H1 (cell line): ENCODE results near the gene MYD88. TPM values are rescaled to one million over a fixed set of nuclear protein-coding genes. Genes with fewer than 3 reads are reported as not detected.

ENCODE experiments used
- CTCF ChIA-PET: fragments of 300-600 bp; sonication (Branson Sonifier 250); formaldehyde crosslinking; loops from one replicate; lab custom pipeline; 2021; ENCODE audit not compliant: partially characterized antibody; lab: Charles Lee
- POLR2A ChIA-PET: fragments of 300-600 bp; sonication (Branson Sonifier 250); formaldehyde crosslinking; loops from one replicate; lab custom pipeline; 2021; ENCODE audit warnings: inconsistent platforms; ENCODE audit not compliant: partially characterized antibody; lab: Charles Lee
- DNase-seq, 2 experiments: peaks; one replicate each; pipeline versions ENCODE4 v3.0.0 to v3.0.0-alpha.2; 2010 to 2022; ENCODE audit warnings: low spot score in 2 of 2, low read depth in 1 of 2, mixed read lengths in 1 of 2
- FAIRE-seq: peaks from 2 replicates; lab custom pipeline; 2011; peaks lifted over from hg19 to GRCh38; lab: Jason Lieb, UNC
- H2AFZ ChIP-seq: 2 replicates; pipeline ENCODE4 v1.8.1; 2012; ENCODE audit warnings: low read length, inconsistent platforms
- H2AK5ac ChIP-seq: 2 replicates; pipeline ENCODE4 v1.6.1; 2013; ENCODE audit warnings: low read depth, low read length
- H2BK120ac ChIP-seq: replicated peaks from 2 replicates; pipeline ENCODE3; 2013; ENCODE audit warnings: low read depth, low read length, inconsistent platforms
- H2BK12ac ChIP-seq: 2 replicates; pipeline ENCODE4 v1.6.1; 2013; ENCODE audit warnings: low read depth, low read length
- H2BK15ac ChIP-seq: 2 replicates; pipeline ENCODE4 v1.6.1; 2013; ENCODE audit warnings: low read length
- H2BK20ac ChIP-seq: 2 replicates; pipeline ENCODE4 v1.6.1; 2013; ENCODE audit warnings: low read length
- H2BK5ac ChIP-seq: 2 replicates; pipeline ENCODE4 v1.6.1; 2013; ENCODE audit warnings: low read depth, low read length
- H3K14ac ChIP-seq: 2 replicates; pipeline ENCODE4 v1.6.1; 2013; ENCODE audit warnings: inconsistent platforms; ENCODE audit not compliant: insufficient read length
- H3K18ac ChIP-seq: 2 replicates; pipeline ENCODE4 v1.6.1; 2013; ENCODE audit warnings: low read length; ENCODE audit errors: extremely low read depth
- H3K23ac ChIP-seq: 2 replicates; pipeline ENCODE4 v1.6.1; 2013; ENCODE audit warnings: inconsistent platforms; ENCODE audit not compliant: insufficient read length
- H3K23me2 ChIP-seq: 2 replicates; pipeline ENCODE4 v1.6.1; 2013; ENCODE audit warnings: low read depth, low read length
- H3K27ac ChIP-seq: 2 replicates; pipeline ENCODE4 v1.6.1; 2011; ENCODE audit warnings: low read depth, low read length, inconsistent platforms
- H3K27me3 ChIP-seq, 4 experiments: replicated peaks in 1 of 4; 1 replicate in 1 of 4; 2 replicates in 3 of 4; pipeline versions ENCODE4 v1.6.1 to v1.8.1; 2011 to 2013; ENCODE audit warnings: low read length in 3 of 4, mild to moderate bottlenecking in 3 of 4, inconsistent platforms in 2 of 4, mixed read lengths in 2 of 4, moderate library complexity in 1 of 4; ENCODE audit not compliant: control insufficient read depth in 3 of 4, insufficient read depth in 3 of 4; ENCODE audit errors: extremely low read depth in 1 of 4
- H3K36me3 ChIP-seq, 4 experiments: 2 replicates each; pipeline versions ENCODE4 v1.6.1 to v1.8.1; 2011 to 2013; ENCODE audit warnings: mild to moderate bottlenecking in 4 of 4, low read length in 3 of 4, moderate library complexity in 2 of 4, control low read depth in 1 of 4, inconsistent platforms in 1 of 4; ENCODE audit not compliant: insufficient read depth in 4 of 4, control insufficient read depth in 2 of 4
- H3K4ac ChIP-seq: replicated peaks from 2 replicates; pipeline ENCODE3; 2013; ENCODE audit warnings: low read length, low read depth, mixed read lengths, inconsistent platforms; ENCODE audit not compliant: insufficient read length
- H3K4me1 ChIP-seq, 4 experiments: replicated peaks in 1 of 4; 1 replicate in 1 of 4; 2 replicates in 3 of 4; pipeline versions ENCODE4 v1.6.1 to v1.8.1; 2011 to 2013; ENCODE audit warnings: low read length in 3 of 4, inconsistent platforms in 2 of 4, mixed read lengths in 1 of 4; ENCODE audit not compliant: insufficient read depth in 4 of 4, control insufficient read depth in 3 of 4
- H3K4me2 ChIP-seq, 2 experiments: 2 replicates each; pipeline versions ENCODE4 v1.6.1 to v1.8.1; 2011 to 2013; ENCODE audit warnings: low read depth in 2 of 2, low read length in 2 of 2, control low read depth in 1 of 2, inconsistent platforms in 1 of 2, mild to moderate bottlenecking in 1 of 2; ENCODE audit not compliant: insufficient read depth in 1 of 2
- H3K4me3 ChIP-seq, 4 experiments: fragments of 200-600, 300-600 bp in 1 of 4; sonication (generic), shearing (Covaris generic), sonication (Bioruptor Twin) in 1 of 4; 2 replicates each; pipeline versions ENCODE4 v1.5.1 to v1.8.1; 2011 to 2016; ENCODE audit warnings: low read length in 4 of 4, low read depth in 3 of 4, control low read depth in 2 of 4, inconsistent platforms in 2 of 4, mild to moderate bottlenecking in 2 of 4, mixed read lengths in 1 of 4, moderate library complexity in 1 of 4; ENCODE audit not compliant: insufficient read depth in 2 of 4; ENCODE audit errors: extremely low read depth in 1 of 4
- H3K56ac ChIP-seq: replicated peaks from 2 replicates; pipeline ENCODE3; 2013; ENCODE audit warnings: low read depth, mild to moderate bottlenecking, mixed read lengths, low read length, inconsistent platforms; ENCODE audit not compliant: insufficient read length
- H3K79me1 ChIP-seq: 2 replicates; pipeline ENCODE4 v1.6.1; 2013; ENCODE audit warnings: low read depth, low read length, control low read depth
- H3K79me2 ChIP-seq, 2 experiments: 2 replicates each; pipeline versions ENCODE4 v1.6.1 to v1.8.1; 2012 to 2013; ENCODE audit warnings: low read length in 2 of 2, mild to moderate bottlenecking in 2 of 2, inconsistent platforms in 1 of 2; ENCODE audit not compliant: insufficient read depth in 2 of 2, control insufficient read depth in 1 of 2
- H3K9ac ChIP-seq, 4 experiments: replicated peaks in 1 of 4; 1 replicate in 1 of 4; 2 replicates in 3 of 4; pipeline versions ENCODE4 v1.6.1 to v1.8.1; 2011 to 2013; ENCODE audit warnings: low read depth in 3 of 4, low read length in 3 of 4, control low read depth in 2 of 4, mild to moderate bottlenecking in 2 of 4, moderate library complexity in 2 of 4, inconsistent platforms in 1 of 4; ENCODE audit errors: extremely low read depth in 1 of 4
- H3K9me3 ChIP-seq, 2 experiments: 2 replicates each; pipeline versions ENCODE4 v1.6.1 to v1.8.1; 2012 to 2013; ENCODE audit warnings: mild to moderate bottlenecking in 2 of 2, moderate library complexity in 2 of 2, control low read depth in 1 of 2, inconsistent platforms in 1 of 2, low read depth in 1 of 2, low read length in 1 of 2, mixed read lengths in 1 of 2; ENCODE audit not compliant: insufficient read depth in 2 of 2
- H4K20me1 ChIP-seq, 2 experiments: replicated peaks in 1 of 2; 2 replicates each; pipeline versions ENCODE3 to v1.8.1; 2011 to 2013; ENCODE audit warnings: inconsistent platforms in 2 of 2, low read length in 2 of 2, mild to moderate bottlenecking in 1 of 2; ENCODE audit not compliant: insufficient read depth in 2 of 2, control insufficient read depth in 1 of 2
- H4K5ac ChIP-seq: 2 replicates; pipeline ENCODE4 v1.6.1; 2013; ENCODE audit warnings: low read length, low read depth, mixed read lengths, inconsistent platforms; ENCODE audit not compliant: insufficient read length
- H4K8ac ChIP-seq: 2 replicates; pipeline ENCODE4 v1.8.0; 2013; ENCODE audit warnings: mild to moderate bottlenecking, moderate library complexity, low read length, inconsistent platforms; ENCODE audit not compliant: insufficient read depth; ENCODE audit errors: extremely low read depth
- H4K91ac ChIP-seq: replicated peaks from 2 replicates; pipeline ENCODE3; 2013; ENCODE audit warnings: low read length, mixed read lengths, inconsistent platforms; ENCODE audit not compliant: insufficient read length
- CTCF ChIP-seq, 3 experiments: IDR thresholded peaks; 1 replicate in 2 of 3; 2 replicates in 1 of 3; pipeline versions ENCODE4 v1.5.1 to v1.6.1; 2011; ENCODE audit warnings: low read length in 3 of 3, mild to moderate bottlenecking in 3 of 3, inconsistent platforms in 2 of 3, low read depth in 1 of 3, moderate library complexity in 1 of 3; ENCODE audit not compliant: insufficient read depth in 1 of 3; ENCODE audit errors: control extremely low read depth in 1 of 3
- RAD21 ChIP-seq, 2 experiments: IDR thresholded peaks in 1 of 2; conservative IDR thresholded peaks in 1 of 2; 2 replicates each; pipeline ENCODE4 v1.6.1; 2011; ENCODE audit warnings: low read depth in 2 of 2, low read length in 2 of 2, improper control_type of control experiment in 1 of 2, inconsistent platforms in 1 of 2, mild to moderate bottlenecking in 1 of 2, moderate library complexity in 1 of 2
- SUZ12 ChIP-seq: fragments of 200-600 bp; sonication (generic); IDR thresholded peaks from 2 replicates; pipeline ENCODE4 v1.6.1; 2012; ENCODE audit warnings: mild to moderate bottlenecking, inconsistent platforms, low read length, moderate library complexity, mixed read lengths
- WGBS, 2 experiments: shearing (Covaris generic) in 1 of 2; methylation state at CpG; one replicate each; pipeline versions ENCODE4 v1.1.6 to v1.1.7; 2013 to 2015; ENCODE audit warnings: low lambda C conversion rate in 2 of 2, mixed read lengths in 2 of 2, inconsistent platforms in 1 of 2, low coverage in 1 of 2, missing lambda C conversion rate in 1 of 2; ENCODE audit not compliant: insufficient replicate concordance in 2 of 2, insufficient coverage in 1 of 2, insufficient read length in 1 of 2; ENCODE audit errors: extremely low coverage in 1 of 2, missing lambda C conversion rate in 1 of 2; 5-methylcytosine and 5-hydroxymethylcytosine counted together
- polyA plus RNA-seq, 7 experiments: library from polyadenylated mRNA; depleted of rRNA in 3 of 7; stranded (reverse) in 5 of 7; unstranded in 2 of 7; fragments of >200 nt in 5 of 7; fragments of 200-250 nt in 2 of 7; gene quantifications; 1 replicate in 5 of 7; 2 replicates in 1 of 7; 4 replicates in 1 of 7; pipeline versions ENCODE4 v1.2.1 to v1.2.3, GENCODE V29; 2011 to 2013; ENCODE audit warnings: missing spikeins in 2 of 7, mixed read lengths in 2 of 7
- total RNA-seq: library from RNA; stranded (reverse); fragmentation: NEBNext Ultra II Directional; extraction: Animal tissue kit (Norgen Biotek cat#: 25700); gene quantifications from 2 replicates; pipeline ENCODE4 v1.2.1, GENCODE V29; 2021

The MYD88 gene
- total and polyA plus RNA-seq, 2 of the 8 experiments (the other 6 are each of a cell fraction or from before 2014, with no cell fraction given): 22.1 to 22.5 TPM

GRCh38 chr3:38150780-38151528, 12.5 kb downstream of the MYD88 start:
- Histone ChIP-seq H3K4me3 (no peak overlapping the region), H3K23ac (no peak overlapping the region), H2BK120ac (no peak overlapping the region), H2AK5ac (no peak overlapping the region), H3K79me1 (no peaks in the 10 kb centered on the region), H3K18ac (no peak overlapping the region), H4K8ac (no peak overlapping the region), H2BK15ac (no peak overlapping the region), H3K79me2 (no peaks in the 10 kb centered on the region), H3K27ac (no peak overlapping the region), H3K9ac (no peak overlapping the region), H4K91ac (no peak overlapping the region), H3K36me3 (no peaks in the 10 kb centered on the region), H3K23me2 (no peaks in the 10 kb centered on the region), H3K27me3 (no peaks in the 10 kb centered on the region), H3K9me3 (no peaks in the 10 kb centered on the region), H3K4me2 (no peak overlapping the region), H3K4me1 (no peaks in the 10 kb centered on the region), H3K56ac (no peak overlapping the region), H2BK12ac (no peak overlapping the region), H2AFZ (0 out of 2 replicates have a peak overlapping the region, but pooled peaks have one; percentile 42), H2BK5ac (no peak overlapping the region), H3K4ac (no peak overlapping the region), H2BK20ac (no peak overlapping the region), H4K20me1 (no peaks in the 10 kb centered on the region), H3K14ac (no peak overlapping the region), H4K5ac (no peak overlapping the region)
- ChIA-PET POLR2A (no interaction called here), CTCF (interaction anchor here (1.5 to 10.9 kb wide), 4 partner anchors 11 to 114 kb away, joined by 3 to 52 read pairs (median 10); partner anchors contain the start of genes ACAA1, MYD88 and OXSR1)
- TF ChIP-seq CTCF (IDR thresholded peaks at IDR 0.05; ENCODE audit: control extremely low read depth in 1 of 3, insufficient read depth in 1 of 3, low read depth in 1 of 3, low read length in 3 of 3) (peak; percentile 30 to 45 (median 38); a peak in 3 of 4 replicates), RAD21 (IDR thresholded peaks at IDR 0.05 in 1 of 2, conservative IDR thresholded peaks at IDR 0.05 in 1 of 2; ENCODE audit: low read depth in 2 of 2, low read length in 2 of 2) (peak; percentile 6 to 35; a peak in 1 of 4 replicates), SUZ12 (no peak)
- WGBS, 2 experiments: 87% methylated on average over 3 of the region's 3 CpGs; no CpG with 5 or more reads in 1 of the 2 experiments
- DNase-seq (peak in 1 of 2 experiments; percentile 48), FAIRE-seq (no peak)
